HepG2 (cell line): ENCODE data around the gene AIP. TPM values are rescaled to one million over a fixed set of nuclear protein-coding genes. Genes with fewer than 3 reads are reported as not detected.

Source experiments
- ATAC-seq: fragments of 200-7000 bp; cut with Tn5 transposase; 3 replicates; pipeline ENCODE4 v1.9.1; 2020; ENCODE audit warnings: mild to moderate bottlenecking, moderate library complexity
- BruUV-seq: library from RNA; stranded (reverse); fragments of 400-500 nt; replicated peaks from 2 replicates; lab custom pipeline; 2021; lab: Mats Ljungman, UMichigan
- CTCF ChIA-PET: fragments of 300-600 bp; formaldehyde crosslinking; extraction: SDS; loops from one replicate; lab custom pipeline; 2021; ENCODE audit warnings: low total read pairs, inconsistent platforms, low intra/inter-chr PET ratio; lab: Yijun Ruan, JAX
- POLR2A ChIA-PET: fragments of 350-600 bp; sonication (Branson Sonifier 250); formaldehyde crosslinking; loops from one replicate; lab custom pipeline; 2020; ENCODE audit warnings: antibody characterized with exemption, inconsistent platforms; lab: Yijun Ruan, JAX
- DNase-seq: peaks from one replicate; pipeline ENCODE4 v3.0.0-alpha.2; 2015; ENCODE audit warnings: low spot score
- FAIRE-seq: peaks from 3 replicates; lab custom pipeline; 2011; peaks lifted over from hg19 to GRCh38; lab: Jason Lieb, UNC
- H2AFZ ChIP-seq: one replicate; pipeline ENCODE4 v1.6.1; 2011; ENCODE audit warnings: low read length, inconsistent platforms
- H3K27ac ChIP-seq: fragments of 300-600 bp; 3 replicates; pipeline ENCODE4 v1.8.0; 2011; ENCODE audit warnings: mixed run types, mild to moderate bottlenecking, mixed read lengths, low read length, inconsistent platforms; ENCODE audit not compliant: insufficient read depth; ENCODE audit errors: extremely low read length
- H3K27me3 ChIP-seq, 2 experiments: fragments of 200-600 bp in 1 of 2; 2 replicates in 1 of 2; 3 replicates in 1 of 2; pipeline versions ENCODE4 v1.6.0 to v1.8.0; 2011; ENCODE audit warnings: low read length in 2 of 2, mild to moderate bottlenecking in 2 of 2, moderate library complexity in 2 of 2, inconsistent platforms in 1 of 2; ENCODE audit not compliant: insufficient read depth in 2 of 2, control insufficient read depth in 1 of 2
- H3K36me3 ChIP-seq, 2 experiments: fragments of 200-600 bp in 1 of 2; replicated peaks in 1 of 2; 2 replicates in 1 of 2; 3 replicates in 1 of 2; pipeline versions ENCODE4 v1.5.1 to v1.8.0; 2011; ENCODE audit warnings: low read length in 2 of 2, inconsistent platforms in 1 of 2; ENCODE audit not compliant: insufficient read depth in 2 of 2, control insufficient read depth in 1 of 2
- H3K4me1 ChIP-seq: 2 replicates; pipeline ENCODE4 v1.5.1; 2012; ENCODE audit warnings: low read length, inconsistent platforms; ENCODE audit not compliant: insufficient read depth
- H3K4me2 ChIP-seq: 2 replicates; pipeline ENCODE4 v1.6.0; 2011; ENCODE audit warnings: low read depth, low read length, inconsistent platforms
- H3K4me3 ChIP-seq, 3 experiments: fragments of 200-600 bp in 1 of 3; sonication (generic), shearing (Covaris generic) in 1 of 3; replicated peaks in 1 of 3; 2 replicates each; pipeline ENCODE4 v1.5.1; 2011 to 2016; ENCODE audit warnings: low read length in 3 of 3, inconsistent platforms in 2 of 3, low read depth in 2 of 3, mild to moderate bottlenecking in 2 of 3, control low read depth in 1 of 3, mixed read lengths in 1 of 3; ENCODE audit not compliant: insufficient read depth in 1 of 3
- H3K79me2 ChIP-seq: one replicate; pipeline ENCODE4 v1.6.1; 2011; ENCODE audit warnings: low read length, inconsistent platforms; ENCODE audit not compliant: insufficient read depth
- H3K9ac ChIP-seq: 2 replicates; pipeline ENCODE4 v1.6.0; 2011; ENCODE audit warnings: mild to moderate bottlenecking, low read depth, low read length, inconsistent platforms; ENCODE audit not compliant: insufficient read depth
- H3K9me3 ChIP-seq: 2 replicates; pipeline ENCODE4 v1.5.1; 2012; ENCODE audit warnings: mild to moderate bottlenecking, low read length
- H4K20me1 ChIP-seq: 2 replicates; pipeline ENCODE4 v1.6.0; 2011; ENCODE audit warnings: inconsistent platforms, mild to moderate bottlenecking, low read length, moderate library complexity; ENCODE audit not compliant: insufficient read depth
- ATM ChIP-seq: fragments of 450-650 bp; IDR thresholded peaks from 2 replicates; pipeline ENCODE4 v1.7.1; 2017; ENCODE audit warnings: mild to moderate bottlenecking, borderline replicate concordance
- CSRNP1 ChIP-seq: sonication (generic); formaldehyde crosslinking; IDR thresholded peaks from 2 replicates; pipeline ENCODE4 v1.8.1; 2023; ENCODE audit warnings: mild to moderate bottlenecking, missing genetic modification reagents
- IRX3 ChIP-seq: sonication (generic); formaldehyde crosslinking; IDR thresholded peaks from 2 replicates; pipeline ENCODE4 v1.8.1; 2023; ENCODE audit warnings: mild to moderate bottlenecking, low read depth, missing genetic modification reagents, borderline replicate concordance
- JUNB ChIP-seq: sonication (generic); formaldehyde crosslinking; IDR thresholded peaks from 2 replicates; pipeline ENCODE4 v1.8.0; 2022; ENCODE audit warnings: missing genetic modification reagents, mild to moderate bottlenecking, borderline replicate concordance
- MBNL3 ChIP-seq: fragments of 250-450 bp; sonication (Bioruptor Pico); conservative IDR thresholded peaks from 2 replicates; pipeline ENCODE4 v1.8.0; 2022; ENCODE audit warnings: mild to moderate bottlenecking, inconsistent platforms
- MIER3 ChIP-seq: IDR thresholded peaks from 2 replicates; pipeline ENCODE4 v1.6.1; 2016; ENCODE audit warnings: missing compliant biosample characterization, borderline replicate concordance
- ZBTB33 ChIP-seq: sonication (generic); formaldehyde crosslinking; IDR thresholded peaks from 2 replicates; pipeline ENCODE4 v1.4.0; 2020; ENCODE audit warnings: missing genetic modification reagents
- ZNF343 ChIP-seq: sonication (generic); formaldehyde crosslinking; IDR thresholded peaks from 2 replicates; pipeline ENCODE4 v1.4.0; 2020; ENCODE audit warnings: mild to moderate bottlenecking, missing genetic modification reagents
- ZNF446 ChIP-seq: sonication (generic); formaldehyde crosslinking; IDR thresholded peaks from 2 replicates; pipeline ENCODE4 v1.5.0; 2020; ENCODE audit warnings: mild to moderate bottlenecking, missing genetic modification reagents
- ZNF569 ChIP-seq: sonication (generic); formaldehyde crosslinking; IDR thresholded peaks from 2 replicates; pipeline ENCODE4 v1.5.0; 2020; ENCODE audit warnings: mild to moderate bottlenecking, missing genetic modification reagents, moderate library complexity, borderline replicate concordance
- ZNF781 ChIP-seq: sonication (generic); formaldehyde crosslinking; IDR thresholded peaks from 2 replicates; pipeline ENCODE4 v1.5.1; 2020; ENCODE audit warnings: borderline replicate concordance, mild to moderate bottlenecking, missing genetic modification reagents; ENCODE audit errors: not compliant biosample characterization
- WGBS: methylation state at CpG from one replicate; pipeline ENCODE4 v1.1.6; 2017; ENCODE audit warnings: low lambda C conversion rate; 5-methylcytosine and 5-hydroxymethylcytosine counted together
- in situ Hi-C: cut with HindIII; loops from 2 replicates; pipeline ENCODE4 v1.10.0; 2017; ENCODE audit warnings: low pct_unique_long_range_greater_than_20kb; ENCODE audit not compliant: extremely low pct_ligation_motif_present
- intact Hi-C: fragments of 100-400 bp; cut with micrococcal nuclease; formaldehyde crosslinking; loops from one replicate; pipeline ENCODE4 v1.10.0; 2022; ENCODE audit not compliant: unreplicated experiment
- polyA plus RNA-seq, 8 experiments: library from polyadenylated mRNA; depleted of rRNA in 3 of 8; stranded (reverse) in 7 of 8; unstranded in 1 of 8; fragments of >200 nt; fragmentation: Illumina TruSeq in 4 of 8; extraction: Trizol in 4 of 8; gene quantifications; 2 replicates each; pipeline versions ENCODE4 v1.2.1 to v1.2.3, GENCODE V29; 2011 to 2016; ENCODE audit warnings: low read depth in 4 of 8, missing spikeins in 1 of 8, mixed read lengths in 1 of 8; ENCODE audit not compliant: insufficient read depth in 1 of 8
- total RNA-seq, 5 experiments: library from RNA; depleted of rRNA; stranded (reverse); fragments of >200 nt; fragmentation: Illumina TruSeq; extraction: Trizol; gene quantifications; 2 replicates each; pipeline ENCODE4 v1.2.3, GENCODE V29; 2016; ENCODE audit warnings: low read depth in 1 of 5
- TF ChIP-seq, protein P1 (sequence below): sonication (generic); formaldehyde crosslinking; IDR thresholded peaks from 2 replicates; pipeline ENCODE4 v1.5.1; 2020; ENCODE audit warnings: missing genetic modification reagents, mild to moderate bottlenecking, borderline replicate concordance

Gene AIP
- total and polyA plus RNA-seq, 2 of the 13 experiments (the other 11 are each of a cell fraction or from before 2014, with no cell fraction given) = 51.8 to 110 TPM

DNA sequence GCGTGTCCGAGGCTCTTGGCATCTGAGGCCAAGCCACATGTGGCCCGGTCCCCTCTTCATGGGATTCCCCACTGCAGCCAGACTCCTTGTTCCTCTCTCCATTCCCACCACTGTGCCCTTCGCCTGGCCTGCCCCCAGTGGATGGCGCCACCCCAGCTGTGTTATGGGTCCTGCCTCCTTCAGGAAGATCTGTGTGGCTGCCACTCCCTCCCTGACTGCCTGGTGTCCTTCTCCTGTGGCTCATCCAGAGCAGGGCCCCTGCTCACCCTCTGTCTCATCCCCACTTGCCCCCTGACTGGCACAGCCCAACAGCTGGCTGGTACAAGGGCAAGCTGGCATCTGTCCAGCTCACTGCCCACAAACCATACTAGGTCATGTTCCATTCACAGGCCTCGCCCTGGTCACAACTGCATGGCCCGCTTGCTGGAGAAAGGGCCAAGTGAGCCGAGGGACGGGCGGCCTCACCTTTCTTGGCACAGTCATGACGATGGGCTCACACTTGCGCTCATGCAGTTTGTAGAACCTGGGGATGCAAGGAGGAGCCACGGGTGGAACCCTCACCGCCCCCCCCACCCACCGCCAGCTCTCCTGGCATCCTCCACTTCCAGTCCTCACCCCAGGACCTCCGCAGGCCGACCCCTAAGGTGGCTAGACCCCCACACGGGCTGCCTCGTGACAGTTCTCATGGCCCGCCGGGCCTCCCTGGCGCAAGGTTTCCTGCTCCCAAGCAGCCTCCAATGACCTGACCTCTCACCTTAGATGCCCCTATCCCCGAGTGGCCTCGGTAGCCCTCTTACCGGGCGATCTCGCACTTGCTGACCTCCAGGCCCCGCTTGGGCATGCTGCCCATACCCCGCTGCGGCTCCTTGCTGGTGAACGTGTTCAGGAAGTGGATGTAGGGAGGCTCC, 43.3 kb upstream of the AIP start (continued):
- TF ChIP-seq ZNF446 (CRISPR knock-in tag) (no peak), ZNF343 (CRISPR knock-in tag) (no peak), MIER3 (CRISPR knock-in tag) (no peak), JUNB (CRISPR knock-in tag) (no peak), ZBTB33 (CRISPR knock-in tag) (peak; percentile 84)
- TF ChIP-seq, all 625 proteins: peak for 8

GRCh38 chr11:67440229-67441097, 42.4 kb upstream of the AIP start:
- DNase-seq (no peak), FAIRE-seq (no peak), ATAC-seq (no peak)
- Histone ChIP-seq H3K27me3 (no peaks in the 10 kb centered on the region), H3K9ac (no peak overlapping the region), H3K27ac (no peak overlapping the region), H3K4me1 (peaks cover 21% of the 10 kb centered on the region), H3K79me2 (peaks cover 3% of the 10 kb centered on the region), H3K9me3 (no peaks in the 10 kb centered on the region), H4K20me1 (no peaks in the 10 kb centered on the region), H3K4me2 (no peak overlapping the region), H2AFZ (no peak overlapping the region), H3K4me3 (no peak overlapping the region), H3K36me3 (peaks cover 0 to 4% of the 10 kb centered on the region in 2 experiments; a peak in 2 of 5 replicates)
- intact Hi-C loops (no loop called here), in situ Hi-C loops (no loop called here)
- CTCF ChIA-PET = no interaction called here
- 91% methylated on average over 8 of the region's 17 CpGs for WGBS
- POLR2A ChIA-PET = no interaction called here
- no TSS peak for BruUV-seq
- TF ChIP-seq ATM (no peak), MBNL3 (CRISPR knock-in tag) (no peak), ZNF781 (CRISPR knock-in tag) (no peak), ZNF569 (CRISPR knock-in tag) (no peak), CSRNP1 (CRISPR knock-in tag) (no peak), IRX3 (CRISPR knock-in tag) (no peak)
- TF ChIP-seq, protein P1, sequence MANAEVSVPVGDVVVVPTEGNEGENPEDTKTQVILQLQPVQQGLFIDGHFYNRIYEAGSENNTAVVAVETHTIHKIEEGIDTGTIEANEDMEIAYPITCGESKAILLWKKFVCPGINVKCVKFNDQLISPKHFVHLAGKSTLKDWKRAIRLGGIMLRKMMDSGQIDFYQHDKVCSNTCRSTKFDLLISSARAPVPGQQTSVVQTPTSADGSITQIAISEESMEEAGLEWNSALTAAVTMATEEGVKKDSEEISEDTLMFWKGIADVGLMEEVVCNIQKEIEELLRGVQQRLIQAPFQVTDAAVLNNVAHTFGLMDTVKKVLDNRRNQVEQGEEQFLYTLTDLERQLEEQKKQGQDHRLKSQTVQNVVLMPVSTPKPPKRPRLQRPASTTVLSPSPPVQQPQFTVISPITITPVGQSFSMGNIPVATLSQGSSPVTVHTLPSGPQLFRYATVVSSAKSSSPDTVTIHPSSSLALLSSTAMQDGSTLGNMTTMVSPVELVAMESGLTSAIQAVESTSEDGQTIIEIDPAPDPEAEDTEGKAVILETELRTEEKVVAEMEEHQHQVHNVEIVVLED (CRISPR knock-in tag) = no peak
